SK-N-SH (cell line): ENCODE results near the gene CIB4. TPM values are rescaled to one million over a fixed set of nuclear protein-coding genes. Genes with fewer than 3 reads are reported as not detected.

Experiments used
- CTCF ChIA-PET: fragments of 300-600, 350-600 bp; formaldehyde crosslinking; extraction: SDS; loops from one replicate; lab custom pipeline; 2021; lab: Yijun Ruan, JAX
- POLR2A ChIA-PET: fragments of 350-600 bp; sonication (Branson Sonifier 250); formaldehyde crosslinking; extraction: SDS; loops from one replicate; lab custom pipeline; 2020; ENCODE audit warnings: antibody characterized with exemption, inconsistent platforms; lab: Yijun Ruan, JAX
- DNase-seq: peaks from one replicate; pipeline ENCODE4 v3.0.0; 2012
- H2AFZ ChIP-seq: fragments of 200-600 bp; sonication (generic); 2 replicates; pipeline ENCODE4 v1.8.1; 2016; ENCODE audit warnings: antibody characterized with exemption, mild to moderate bottlenecking, low read depth
- H3F3A ChIP-seq: fragments of 200-600 bp; sonication (generic); replicated peaks from 2 replicates; pipeline ENCODE3; 2016; ENCODE audit warnings: antibody characterized with exemption, mild to moderate bottlenecking; ENCODE audit not compliant: insufficient read depth
- H3K27ac ChIP-seq, 2 experiments: fragments of 200-500 bp in 1 of 2; fragments of 200-600 bp in 1 of 2; sonication (Bioruptor generic) in 1 of 2; sonication (generic), shearing (Covaris generic) in 1 of 2; 2 replicates each; pipeline versions ENCODE4 v1.5.1 to v1.6.1; 2014 to 2016; ENCODE audit warnings: low read depth in 2 of 2, inconsistent platforms in 1 of 2, low read length in 1 of 2, mild to moderate bottlenecking in 1 of 2, mixed read lengths in 1 of 2
- H3K27me3 ChIP-seq: fragments of 200-600 bp; sonication (generic), shearing (Covaris generic); 2 replicates; pipeline ENCODE4 v1.6.1; 2016; ENCODE audit warnings: mixed run types; ENCODE audit not compliant: insufficient read depth
- H3K36me3 ChIP-seq, 2 experiments: fragments of 200-500 bp in 1 of 2; fragments of 200-600 bp in 1 of 2; sonication (Bioruptor generic) in 1 of 2; sonication (generic) in 1 of 2; replicated peaks in 1 of 2; 2 replicates each; pipeline versions ENCODE3 to v1.5.1; 2014 to 2016; ENCODE audit warnings: low read length in 1 of 2, mild to moderate bottlenecking in 1 of 2; ENCODE audit not compliant: insufficient read depth in 2 of 2, control insufficient read depth in 1 of 2
- H3K4me1 ChIP-seq, 2 experiments: fragments of 200-500 bp in 1 of 2; fragments of 200-600 bp in 1 of 2; sonication (Bioruptor generic) in 1 of 2; sonication (generic), shearing (Covaris generic) in 1 of 2; 2 replicates each; pipeline versions ENCODE4 v1.5.1 to v1.6.1; 2014 to 2016; ENCODE audit warnings: low read depth in 1 of 2, low read length in 1 of 2, mixed run types in 1 of 2; ENCODE audit not compliant: insufficient read depth in 2 of 2, control insufficient read depth in 1 of 2
- H3K4me2 ChIP-seq: fragments of 200-600 bp; sonication (generic), shearing (Covaris generic); 2 replicates; pipeline ENCODE4 v1.6.1; 2017; ENCODE audit warnings: mixed run types
- H3K4me3 ChIP-seq, 2 experiments: fragments of 200-500 bp in 1 of 2; fragments of 200-600 bp in 1 of 2; sonication (Bioruptor generic) in 1 of 2; sonication (generic), shearing (Covaris generic) in 1 of 2; 2 replicates each; pipeline versions ENCODE4 v1.5.1 to v1.8.1; 2014 to 2016; ENCODE audit warnings: low read depth in 2 of 2, inconsistent platforms in 1 of 2, low read length in 1 of 2, mild to moderate bottlenecking in 1 of 2, mixed read lengths in 1 of 2, moderate library complexity in 1 of 2
- H3K79me2 ChIP-seq: fragments of 200-600 bp; sonication (generic); 2 replicates; pipeline ENCODE4 v1.8.1; 2017; ENCODE audit warnings: mild to moderate bottlenecking; ENCODE audit not compliant: insufficient read depth
- H3K9ac ChIP-seq: fragments of 200-600 bp; sonication (generic); 2 replicates; pipeline ENCODE4 v1.6.1; 2017; ENCODE audit warnings: mixed run types
- H3K9me2 ChIP-seq: fragments of 200-600 bp; sonication (generic); 2 replicates; pipeline ENCODE4 v1.6.1; 2017; ENCODE audit warnings: mixed run types
- H3K9me3 ChIP-seq: fragments of 200-600 bp; sonication (generic); 2 replicates; pipeline ENCODE4 v1.6.1; 2017; ENCODE audit warnings: mixed run types, mild to moderate bottlenecking, moderate library complexity
- H4K20me1 ChIP-seq: fragments of 200-600 bp; sonication (generic); 2 replicates; pipeline ENCODE4 v1.6.1; 2017; ENCODE audit warnings: mild to moderate bottlenecking, mixed run types; ENCODE audit not compliant: insufficient read depth
- CTCF ChIP-seq: fragments of 200-600 bp; sonication (generic); IDR thresholded peaks from 2 replicates; pipeline ENCODE4 v1.6.1; 2017; ENCODE audit warnings: antibody characterized with exemption, mild to moderate bottlenecking, moderate library complexity
- ELF1 ChIP-seq: IDR thresholded peaks from 2 replicates; pipeline ENCODE4 v1.4.0; 2012
- EZH2phosphoT487 ChIP-seq: fragments of 200-600 bp; sonication (generic); IDR thresholded peaks from 2 replicates; pipeline ENCODE4 v1.6.1; 2017; ENCODE audit warnings: low read depth, mixed run types, mild to moderate bottlenecking, antibody characterized with exemption, moderate library complexity, borderline replicate concordance
- FOSL2 ChIP-seq: IDR thresholded peaks from 2 replicates; pipeline ENCODE4 v1.4.0; 2012; ENCODE audit warnings: low read depth, mild to moderate bottlenecking, moderate library complexity, borderline replicate concordance
- FOXM1 ChIP-seq: IDR thresholded peaks from 2 replicates; pipeline ENCODE4 v1.4.0; 2012; ENCODE audit warnings: low read depth, mild to moderate bottlenecking
- GABPA ChIP-seq: IDR thresholded peaks from 2 replicates; pipeline ENCODE4 v1.4.0; 2012; ENCODE audit warnings: low read depth, mild to moderate bottlenecking
- GATA2 ChIP-seq: sonication (generic); formaldehyde crosslinking; IDR thresholded peaks from 2 replicates; pipeline ENCODE4 v1.5.0; 2020; ENCODE audit warnings: mild to moderate bottlenecking, missing genetic modification reagents
- MEF2A ChIP-seq: IDR thresholded peaks from 2 replicates; pipeline ENCODE4 v1.4.0; 2012; ENCODE audit warnings: low read depth, borderline replicate concordance
- MXI1 ChIP-seq: IDR thresholded peaks from 2 replicates; pipeline ENCODE4 v1.6.1; 2012; ENCODE audit warnings: mild to moderate bottlenecking, low read depth, low read length, improper control_type of control experiment
- PBX3 ChIP-seq: IDR thresholded peaks from 2 replicates; pipeline ENCODE4; 2012
- RAD21 ChIP-seq: IDR thresholded peaks from 2 replicates; pipeline ENCODE4 v1.6.1; 2012; ENCODE audit warnings: mild to moderate bottlenecking, low read length
- RCOR1 ChIP-seq: fragments of 150-350 bp; IDR thresholded peaks from 2 replicates; pipeline ENCODE4 v1.6.1; 2017; ENCODE audit warnings: antibody characterized with exemption, low read length
- RFX5 ChIP-seq: IDR thresholded peaks from 2 replicates; pipeline ENCODE4 v1.6.1; 2012; ENCODE audit warnings: mild to moderate bottlenecking, improper control_type of control experiment, low read length
- SIN3A ChIP-seq: IDR thresholded peaks from 2 replicates; pipeline ENCODE4 v1.6.1; 2012; ENCODE audit warnings: low read depth, mild to moderate bottlenecking, low read length, moderate library complexity, borderline replicate concordance
- SMC3 ChIP-seq: IDR thresholded peaks from 2 replicates; pipeline ENCODE4 v1.6.1; 2012; ENCODE audit warnings: low read depth, low read length, improper control_type of control experiment
- TAF1 ChIP-seq: IDR thresholded peaks from 2 replicates; pipeline ENCODE4 v1.6.1; 2012; ENCODE audit warnings: low read depth, mild to moderate bottlenecking, low read length, moderate library complexity, borderline replicate concordance
- USF1 ChIP-seq: IDR thresholded peaks from 2 replicates; pipeline ENCODE4 v1.4.0; 2012; ENCODE audit warnings: low read depth, borderline replicate concordance
- YY1 ChIP-seq: IDR thresholded peaks from 2 replicates; pipeline ENCODE4 v1.4.0; 2012; ENCODE audit warnings: low read depth, mild to moderate bottlenecking
- ZBTB33 ChIP-seq: IDR thresholded peaks from 2 replicates; pipeline ENCODE4 v1.4.0; 2012; ENCODE audit warnings: low read depth, borderline replicate concordance
- WGBS: methylation state at CpG from one replicate; pipeline ENCODE4 v1.1.6; 2017; ENCODE audit warnings: low lambda C conversion rate; 5-methylcytosine and 5-hydroxymethylcytosine counted together
- polyA plus RNA-seq, 3 experiments: library from polyadenylated mRNA; depleted of rRNA; stranded (reverse); fragments of >200 nt; gene quantifications; 2 replicates each; pipeline ENCODE4 v1.2.3, GENCODE V29; 2012

CIB4 gene
- polyA plus RNA-seq, 1 of the 3 experiments (the other 2 are of a cell fraction), result not detected

GRCh38 chr2:26605195-26605998 is 35.8 kb downstream of the CIB4 start:
- Histone ChIP-seq H3K9me3 (no peaks in the 10 kb centered on the region), H3K4me3 (no peak overlapping the region; a peak in 1 of 4 replicates), H3K27ac (no peak overlapping the region), H3K36me3 (no peaks in the 10 kb centered on the region), H3K4me2 (no peak overlapping the region), H4K20me1 (no peaks in the 10 kb centered on the region), H3K9me2 (no peaks in the 10 kb centered on the region), H2AFZ (no peak overlapping the region), H3K79me2 (no peaks in the 10 kb centered on the region), H3K4me1 (no peaks in the 10 kb centered on the region; a peak in 1 of 4 replicates), H3K9ac (no peak overlapping the region), H3K27me3 (peaks cover 21% of the 10 kb centered on the region), H3F3A (no peaks in the 10 kb centered on the region)
- ChIA-PET CTCF (interaction anchor here (0.6 to 18.4 kb wide), 75 partner anchors 11 to 559 kb away, joined by 3 to 944 read pairs (median 5); partner anchors contain the start of genes CIB4, KCNK3, SELENOI and SLC35F6), POLR2A (no interaction called here)
- WGBS, result 31% methylated on average over 13 of the region's 13 CpGs
- peak; percentile 78 for DNase-seq
- TF ChIP-seq GABPA, result no peak
- TF ChIP-seq ELF1, result no peak
- TF ChIP-seq MEF2A, result no peak
- TF ChIP-seq RFX5, result no peak
- peak; percentile 99 for TF ChIP-seq RAD21
- no peak for TF ChIP-seq PBX3
- TF ChIP-seq YY1, result no peak
- peak; percentile 32; the same call in 1 of the 2 replicates for TF ChIP-seq RCOR1
- no peak for TF ChIP-seq USF1
- TF ChIP-seq CTCF, result peak; percentile 94
- TF ChIP-seq FOSL2, result no peak
- no peak for TF ChIP-seq EZH2phosphoT487
- TF ChIP-seq FOXM1, result no peak
- no peak for TF ChIP-seq MXI1
- TF ChIP-seq TAF1, result no peak
- peak; percentile 98 for TF ChIP-seq SMC3
- TF ChIP-seq SIN3A, result no peak
- no peak for TF ChIP-seq GATA2 (CRISPR knock-in tag)
- no peak for TF ChIP-seq ZBTB33
